COLO668 (cell line): ENCODE data around the gene GRIN2A.

ENCODE experiments used
- DNase-seq: peaks from one replicate; lab custom pipeline; 2025; ENCODE audit not compliant: unreplicated experiment; lab: John Stamatoyannopoulos, UW

Gene GRIN2A

GRCh38 chr16:10087151-10087550 is 95.1 kb downstream of the GRIN2A start:
- no peak for DNase-seq

GRCh38 chr16:10086620-10087019 is 95.6 kb downstream of the GRIN2A start:
- no peak for DNase-seq

- no peak for DNase-seq
Measured at GRCh38 chr16:10085078-10085798, 97.0 kb downstream of the GRIN2A start.

GRCh38 chr16:10083301-10083700 is 98.9 kb downstream of the GRIN2A start:
- no peak for DNase-seq

- no peak for DNase-seq
Measured at GRCh38 chr16:10081201-10081940, 100.9 kb downstream of the GRIN2A start.

- DNase-seq = no peak
Measured at GRCh38 chr16:10080051-10080772, 102.0 kb downstream of the GRIN2A start.

GRCh38 chr16:10078541-10078949 is 103.7 kb downstream of the GRIN2A start:
- no peak for DNase-seq

- DNase-seq = no peak
Measured at GRCh38 chr16:10077861-10078260, 104.4 kb downstream of the GRIN2A start.

GRCh38 chr16:10076037-10076436 is 106.2 kb downstream of the GRIN2A start:
- no peak for DNase-seq

- DNase-seq = no peak
Measured at GRCh38 chr16:10070591-10070990, 111.6 kb downstream of the GRIN2A start.

- DNase-seq = no peak
Measured at GRCh38 chr16:10069374-10069773, 112.9 kb downstream of the GRIN2A start.

GRCh38 chr16:10067835-10068234 is 114.4 kb downstream of the GRIN2A start:
- DNase-seq = no peak

- DNase-seq = no peak
Measured at GRCh38 chr16:10067406-10067805, 114.8 kb downstream of the GRIN2A start.

GRCh38 chr16:10065019-10065418 is 117.2 kb downstream of the GRIN2A start:
- no peak for DNase-seq

GRCh38 chr16:10048850-10049249 is 133.4 kb downstream of the GRIN2A start:
- no peak for DNase-seq

GRCh38 chr16:10045947-10046346 is 136.3 kb downstream of the GRIN2A start:
- DNase-seq = no peak

- no peak for DNase-seq
Measured at GRCh38 chr16:10045291-10045775, 136.9 kb downstream of the GRIN2A start.

- no peak for DNase-seq
Measured at GRCh38 chr16:10040136-10041080, 141.8 kb downstream of the GRIN2A start.

GRCh38 chr16:10039220-10040096 is 142.8 kb downstream of the GRIN2A start:
- no peak for DNase-seq

GRCh38 chr16:10037751-10038150 is 144.5 kb downstream of the GRIN2A start:
- DNase-seq = no peak
